HEK293 (cell line): ENCODE data around the gene METAP1D.

Experiments
- CTCF ChIA-PET: fragments of 350-600 bp; formaldehyde crosslinking; extraction: SDS; loops from one replicate; lab custom pipeline; 2021; ENCODE audit warnings: antibody characterized with exemption; lab: Yijun Ruan, JAX
- POLR2A ChIA-PET: fragments of 300-600 bp; formaldehyde crosslinking; extraction: SDS; loops from one replicate; lab custom pipeline; 2020; ENCODE audit warnings: antibody characterized with exemption, inconsistent platforms; lab: Yijun Ruan, JAX
- H3K27ac ChIP-seq: fragments of 200-500 bp; sonication (Bioruptor generic); 2 replicates; pipeline ENCODE4 v1.5.1; 2014; ENCODE audit warnings: low read depth, low read length, control low read depth, inconsistent platforms; ENCODE audit errors: extremely low read depth
- H3K36me3 ChIP-seq, 2 experiments: fragments of 200-500 bp in 1 of 2; sonication (Bioruptor generic) in 1 of 2; 1 replicate in 1 of 2; 2 replicates in 1 of 2; pipeline ENCODE4 v1.5.1; 2014 to 2017; ENCODE audit warnings: inconsistent platforms in 2 of 2, low read length in 2 of 2; ENCODE audit not compliant: control insufficient read depth in 2 of 2, insufficient read depth in 1 of 2
- H3K4me1 ChIP-seq: fragments of 200-500 bp; sonication (Bioruptor generic); 2 replicates; pipeline ENCODE4 v1.5.1; 2014; ENCODE audit warnings: mild to moderate bottlenecking, low read length, inconsistent platforms; ENCODE audit not compliant: control insufficient read depth, insufficient read depth
- H3K4me3 ChIP-seq: 2 replicates; pipeline ENCODE4 v1.5.1; 2011; ENCODE audit warnings: low read depth, mild to moderate bottlenecking, control low read depth, low read length, moderate library complexity
- H3K9me3 ChIP-seq: fragments of 200-500 bp; sonication (Bioruptor generic); 2 replicates; pipeline ENCODE4 v1.5.1; 2014; ENCODE audit warnings: low read depth, low read length, inconsistent platforms; ENCODE audit not compliant: control insufficient read depth, insufficient read depth
- BCL6B ChIP-seq: fragments of 450-650 bp; formaldehyde crosslinking; IDR thresholded peaks from 2 replicates; pipeline ENCODE4 v1.5.1; 2017; ENCODE audit warnings: missing biosample characterization, missing genetic modification characterization
- FEZF1 ChIP-seq: fragments of 450-650 bp; formaldehyde crosslinking; IDR thresholded peaks from 2 replicates; pipeline ENCODE4 v1.5.1; 2016; ENCODE audit warnings: missing biosample characterization, missing genetic modification characterization
- ZBTB1 ChIP-seq: fragments of 450-650 bp; formaldehyde crosslinking; IDR thresholded peaks from 2 replicates; pipeline ENCODE4 v1.5.1; 2016; ENCODE audit warnings: missing biosample characterization, missing genetic modification characterization
- ZBTB11 ChIP-seq: fragments of 450-650 bp; formaldehyde crosslinking; conservative IDR thresholded peaks from 2 replicates; pipeline ENCODE4 v1.5.1; 2016; ENCODE audit warnings: low read depth, missing biosample characterization, missing genetic modification characterization
- ZBTB26 ChIP-seq: fragments of 450-650 bp; formaldehyde crosslinking; optimal IDR thresholded peaks from 2 replicates; pipeline ENCODE3; 2016; ENCODE audit warnings: missing biosample characterization, mild to moderate bottlenecking, missing genetic modification characterization
- ZBTB6 ChIP-seq: fragments of 450-650 bp; formaldehyde crosslinking; IDR thresholded peaks from 2 replicates; pipeline ENCODE4 v1.5.1; 2017; ENCODE audit warnings: missing biosample characterization, missing genetic modification characterization
- ZIC2 ChIP-seq: fragments of 450-650 bp; formaldehyde crosslinking; IDR thresholded peaks from 2 replicates; pipeline ENCODE4 v1.5.1; 2016; ENCODE audit warnings: missing biosample characterization, missing genetic modification characterization
- ZNF335 ChIP-seq: fragments of 450-650 bp; formaldehyde crosslinking; conservative IDR thresholded peaks from 2 replicates; pipeline ENCODE4 v1.5.1; 2016; ENCODE audit warnings: missing biosample characterization, missing genetic modification characterization
- ZNF366 ChIP-seq: fragments of 450-650 bp; formaldehyde crosslinking; conservative IDR thresholded peaks from 2 replicates; pipeline ENCODE4 v1.5.1; 2016; ENCODE audit warnings: missing biosample characterization, missing genetic modification characterization
- ZNF433 ChIP-seq: fragments of 450-650 bp; formaldehyde crosslinking; IDR thresholded peaks from 2 replicates; pipeline ENCODE4 v1.5.1; 2016; ENCODE audit warnings: missing biosample characterization, missing genetic modification characterization, low read depth
- ZNF530 ChIP-seq: fragments of 450-650 bp; formaldehyde crosslinking; IDR thresholded peaks from 2 replicates; pipeline ENCODE4 v1.5.1; 2016; ENCODE audit warnings: low read depth, missing biosample characterization, missing genetic modification characterization
- ZNF621 ChIP-seq: fragments of 450-650 bp; formaldehyde crosslinking; IDR thresholded peaks from 2 replicates; pipeline ENCODE4 v1.5.1; 2017; ENCODE audit warnings: missing biosample characterization, missing genetic modification characterization
- ZNF777 ChIP-seq: fragments of 450-650 bp; formaldehyde crosslinking; IDR thresholded peaks from 2 replicates; pipeline ENCODE4 v1.5.1; 2017; ENCODE audit warnings: missing biosample characterization, missing genetic modification characterization, borderline replicate concordance

METAP1D gene

DNA sequence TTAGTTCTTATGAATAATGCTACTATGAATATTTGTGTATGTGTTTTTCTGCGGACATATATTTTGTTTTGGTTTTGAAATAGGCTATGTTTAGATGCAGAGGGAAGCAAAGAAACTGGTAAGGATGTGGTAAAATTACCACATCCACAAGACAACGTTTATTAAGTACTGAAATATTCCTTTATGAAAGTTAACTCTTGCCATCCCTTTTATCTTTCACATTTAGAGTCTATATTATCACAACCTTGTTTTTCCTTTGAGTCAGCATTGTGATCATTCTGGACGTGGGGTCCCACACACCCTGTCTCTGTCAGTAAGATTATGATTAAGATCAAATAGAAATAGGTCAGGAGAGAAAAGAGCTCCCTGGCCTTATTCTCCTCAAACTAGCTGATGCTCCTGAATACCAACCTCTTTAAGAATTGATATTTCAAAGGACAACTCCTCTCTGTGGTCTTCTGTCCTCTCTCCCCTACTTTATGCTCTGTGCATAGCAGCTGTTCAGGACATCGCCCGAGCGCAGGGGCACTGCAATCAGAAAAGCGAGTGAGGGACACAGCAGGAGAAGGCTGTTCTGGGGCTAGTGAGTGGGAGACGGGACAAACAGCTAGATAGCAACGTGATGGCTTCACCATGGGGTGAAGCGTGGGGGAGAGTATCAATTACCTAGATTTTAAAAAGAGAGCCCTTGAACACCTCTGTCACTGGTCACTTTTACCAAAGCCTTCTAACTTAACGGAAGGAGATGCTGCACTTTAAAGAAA, 12.2 kb downstream of the METAP1D start:
- Histone ChIP-seq H3K9me3 (no peaks in the 10 kb centered on the region), H3K4me1 (no peaks in the 10 kb centered on the region), H3K4me3 (no peak overlapping the region), H3K36me3 (no peaks in the 10 kb centered on the region), H3K27ac (no peak overlapping the region)
- no peak for TF ChIP-seq FEZF1
- 0 out of 2 replicates have a peak, but pooled peaks have one; percentile 7 for TF ChIP-seq ZNF335 (tag by site-specific recombination)
- ChIA-PET POLR2A (interaction anchor here (1.2 kb wide), 1 partner anchor 87 kb away, joined by 3 read pairs; no protein-coding TSS in a partner anchor), CTCF (interaction anchor here (0.6 to 0.7 kb wide), 3 partner anchors 9 to 199 kb away, joined by 3 to 4 read pairs (median 3); no protein-coding TSS in a partner anchor)

DNA sequence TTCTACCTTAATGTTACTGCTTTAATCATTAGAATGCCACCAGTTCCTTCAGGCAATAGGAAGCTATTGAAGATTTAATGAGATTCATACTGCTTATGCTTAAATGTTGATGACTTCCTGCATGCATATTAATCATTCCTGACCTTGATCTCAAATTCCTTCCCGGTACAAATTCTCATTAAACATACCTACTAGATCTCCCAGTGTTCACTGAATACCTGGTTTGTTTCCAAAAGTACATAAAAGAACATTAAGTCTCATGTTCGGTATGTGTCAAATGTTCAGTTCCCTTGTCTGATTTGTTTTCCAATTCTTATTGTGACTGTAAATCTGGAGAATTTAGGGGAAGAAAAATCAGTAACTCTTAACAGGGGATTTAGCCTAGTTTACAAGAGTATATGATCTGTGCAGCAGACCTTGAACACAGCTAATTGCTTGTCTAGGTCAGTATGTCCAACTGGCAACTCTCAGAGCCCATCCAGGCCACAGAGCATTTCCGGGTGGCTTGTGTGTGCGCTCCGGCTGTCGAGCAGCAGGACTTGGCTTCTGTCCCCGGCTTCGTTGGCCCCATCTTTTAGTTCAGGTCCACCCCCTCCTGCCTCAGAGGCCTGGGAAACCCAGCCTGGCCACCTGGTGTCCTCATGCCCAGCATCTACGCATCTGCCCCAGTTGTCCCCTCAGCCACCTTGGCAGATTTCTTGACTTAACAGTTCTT, 13.1 kb downstream of the METAP1D start:
- POLR2A ChIA-PET: interaction anchor here (1.2 kb wide), 1 partner anchor 86 kb away, joined by 3 read pairs; no protein-coding TSS in a partner anchor
- TF ChIP-seq ZNF433 (no peak), ZNF530 (tag by site-specific recombination) (no peak), ZBTB11 (tag by site-specific recombination) (no peak), ZIC2 (no peak), ZNF366 (tag by site-specific recombination) (no peak), ZBTB26 (tag by site-specific recombination) (no peak), ZNF621 (no peak), ZNF777 (tag by site-specific recombination) (no peak), ZBTB6 (no peak), BCL6B (tag by site-specific recombination) (no peak), ZBTB1 (tag by site-specific recombination) (no peak), ZNF335 (tag by site-specific recombination) (no peak)
- no peak overlapping the region for H3K27ac ChIP-seq

More for the DNA sequence above, 13.1 kb downstream of the METAP1D start:
- Histone ChIP-seq H3K4me1 (no peaks in the 10 kb centered on the region), H3K9me3 (no peaks in the 10 kb centered on the region), H3K36me3 (no peaks in the 10 kb centered on the region), H3K4me3 (no peak overlapping the region)
- CTCF ChIA-PET: interaction anchor here (0.6 to 0.7 kb wide), 3 partner anchors 8 to 198 kb away, joined by 3 to 4 read pairs (median 3); no protein-coding TSS in a partner anchor
